ENCODE measurements around the gene EIF4B.
"Not testable (repeated sequence)": the region's sequence is repeated elsewhere in the genome, so short reads cannot be mapped to it uniquely, and the experiment has no call there.

EIF4B gene, protein sequence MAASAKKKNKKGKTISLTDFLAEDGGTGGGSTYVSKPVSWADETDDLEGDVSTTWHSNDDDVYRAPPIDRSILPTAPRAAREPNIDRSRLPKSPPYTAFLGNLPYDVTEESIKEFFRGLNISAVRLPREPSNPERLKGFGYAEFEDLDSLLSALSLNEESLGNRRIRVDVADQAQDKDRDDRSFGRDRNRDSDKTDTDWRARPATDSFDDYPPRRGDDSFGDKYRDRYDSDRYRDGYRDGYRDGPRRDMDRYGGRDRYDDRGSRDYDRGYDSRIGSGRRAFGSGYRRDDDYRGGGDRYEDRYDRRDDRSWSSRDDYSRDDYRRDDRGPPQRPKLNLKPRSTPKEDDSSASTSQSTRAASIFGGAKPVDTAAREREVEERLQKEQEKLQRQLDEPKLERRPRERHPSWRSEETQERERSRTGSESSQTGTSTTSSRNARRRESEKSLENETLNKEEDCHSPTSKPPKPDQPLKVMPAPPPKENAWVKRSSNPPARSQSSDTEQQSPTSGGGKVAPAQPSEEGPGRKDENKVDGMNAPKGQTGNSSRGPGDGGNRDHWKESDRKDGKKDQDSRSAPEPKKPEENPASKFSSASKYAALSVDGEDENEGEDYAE

GRCh38 chr12:53005986-53006809, at the start of gene EIF4B:
EIF4B (plus strand) TSS chr12:53006456; CDS start chr12:53006484, 28 bp downstream.
- DNase-seq, result peak; percentile 100

DNA sequence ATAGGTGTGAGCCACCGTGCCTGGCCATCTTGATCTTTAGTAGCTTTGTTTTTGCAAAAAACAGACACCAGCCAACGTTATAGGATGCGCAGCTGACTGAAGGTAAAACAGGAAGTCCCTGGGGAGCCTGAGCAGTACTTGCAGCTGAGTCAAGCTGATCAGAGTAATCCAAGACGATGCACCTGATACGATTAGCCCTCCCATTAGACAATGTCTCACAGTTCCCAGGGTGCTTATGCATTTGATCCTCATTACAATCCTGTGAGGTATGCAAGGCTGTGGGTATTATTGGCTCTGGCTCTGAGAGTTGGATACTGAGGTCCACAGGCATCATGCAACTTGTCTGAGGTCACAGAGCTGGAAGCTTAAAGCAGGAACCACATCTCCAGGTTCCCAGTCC, 49.3 kb upstream of the EIF4B start:
- no peak for DNase-seq

GRCh38 chr12:52964556-52965336, 41.5 kb upstream of the EIF4B start:
- no peak for DNase-seq

DNA sequence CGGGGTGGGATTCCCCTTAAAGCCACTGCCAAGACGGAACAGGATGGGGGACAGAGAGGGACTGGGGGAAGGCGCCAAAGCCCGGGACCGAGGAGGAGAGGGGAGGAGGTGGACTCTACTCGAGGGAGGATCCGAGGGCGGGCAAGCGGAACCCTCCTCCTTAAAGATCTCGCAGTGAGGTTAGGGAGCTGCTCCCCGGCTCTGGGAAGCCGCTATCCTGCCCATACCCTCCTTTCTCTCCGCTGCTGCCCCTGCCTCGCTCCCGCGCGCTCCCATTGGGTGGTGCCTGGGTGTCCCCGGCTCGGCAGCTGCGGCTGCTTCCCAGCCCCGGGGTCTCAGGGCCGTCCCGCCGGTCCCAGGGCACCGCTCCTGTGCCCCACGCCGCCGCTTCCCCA, 40.9 kb upstream of the EIF4B start:
- DNase-seq, result no peak

GRCh38 chr12:52969166-52969795, 37.0 kb upstream of the EIF4B start:
- DNase-seq, result no peak

DNA sequence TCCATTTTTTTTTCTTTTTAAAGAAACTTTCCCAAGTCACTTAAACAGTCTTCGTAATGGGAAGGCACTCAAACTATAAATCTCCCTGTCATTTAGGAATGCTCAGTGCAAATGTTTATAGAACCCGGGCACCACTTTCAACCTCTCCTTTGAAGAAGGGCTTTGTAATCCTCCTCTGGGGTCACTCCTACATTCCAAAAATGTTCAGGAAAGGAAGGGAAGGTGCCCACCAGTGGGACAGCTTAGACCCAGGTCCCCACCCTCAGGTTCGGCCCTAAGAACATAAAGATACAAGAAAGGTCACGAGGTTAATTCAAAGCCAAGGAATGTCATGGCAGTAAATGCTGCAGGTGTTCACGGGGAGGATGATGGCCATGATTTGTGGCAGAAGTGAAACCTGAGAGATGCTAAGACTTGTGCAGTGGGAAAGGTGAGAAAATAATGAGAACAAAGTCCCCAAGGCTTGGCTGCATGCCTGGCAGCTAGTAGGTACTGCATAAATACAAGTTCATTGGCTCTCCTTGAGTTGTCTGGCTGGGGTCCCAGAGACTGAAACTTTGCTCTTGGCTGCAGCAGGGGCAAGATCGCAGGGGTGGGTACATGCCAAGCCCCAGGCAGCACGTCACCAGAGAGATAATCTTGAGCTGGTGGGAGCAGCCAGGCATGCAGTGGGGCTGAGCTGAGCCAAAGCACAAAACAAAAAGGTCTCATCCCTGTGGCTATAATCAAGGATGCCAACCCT, 36.3 kb upstream of the EIF4B start:
- no peak for DNase-seq

DNA sequence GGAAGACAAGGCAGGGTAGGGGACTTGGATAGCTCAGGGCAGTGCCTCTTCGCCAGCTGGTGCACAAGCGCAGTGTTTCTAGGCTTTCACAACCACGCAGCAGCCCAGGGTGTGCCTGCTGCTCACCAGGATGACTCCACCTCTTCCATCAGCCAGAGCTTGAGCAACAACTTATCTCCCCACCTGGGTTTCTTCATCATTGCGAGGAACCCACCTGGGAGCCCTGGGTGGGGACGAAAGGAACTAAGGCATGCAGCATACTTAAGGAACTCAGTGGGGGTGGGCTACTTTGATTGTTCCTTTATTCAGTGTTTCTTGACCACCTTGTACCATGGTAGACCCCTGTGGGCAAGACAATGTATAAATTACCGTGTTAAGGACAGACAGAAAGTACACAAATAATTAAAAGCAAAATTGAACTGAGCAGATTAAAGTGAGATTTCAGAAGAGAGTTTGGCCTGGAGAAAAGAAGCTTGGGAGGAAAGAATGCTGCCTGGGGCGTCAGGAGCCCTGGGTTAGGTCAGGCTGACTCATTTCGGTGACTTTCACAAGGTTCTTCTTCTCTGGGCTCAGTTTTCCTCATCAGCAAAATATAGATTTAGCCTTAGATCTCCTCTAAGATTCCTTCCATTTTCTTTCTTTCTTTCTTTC, 34.5 kb upstream of the EIF4B start:
- peak; percentile 54 for DNase-seq

DNA sequence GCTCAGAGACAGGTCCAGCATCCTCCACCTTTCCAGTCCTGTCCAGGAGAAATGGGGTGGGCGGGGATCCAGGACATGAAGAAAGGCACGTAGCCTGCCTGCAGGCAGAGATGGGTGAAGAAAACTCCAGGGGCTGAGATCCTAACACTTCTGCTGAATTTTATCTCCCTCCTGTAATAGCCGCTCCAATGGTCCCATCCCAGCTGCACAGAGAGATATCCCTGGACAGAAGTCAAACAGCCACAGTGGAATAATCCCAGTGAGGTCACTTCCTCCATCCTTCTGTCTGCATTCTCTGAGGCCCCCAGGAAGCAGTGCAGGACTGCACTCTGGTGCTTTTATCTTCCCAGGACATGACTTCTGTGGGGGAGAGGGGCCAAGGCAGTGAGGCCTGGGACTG, 31.1 kb upstream of the EIF4B start:
- peak; percentile 55 for DNase-seq

- DNase-seq, result no peak
Measured at GRCh38 chr12:52975820-52976573, 30.3 kb upstream of the EIF4B start.

- peak; percentile 84 for DNase-seq
Measured at GRCh38 chr12:52976574-52977071, 29.6 kb upstream of the EIF4B start.

- no peak for DNase-seq
Measured at GRCh38 chr12:52977170-52977569, 29.1 kb upstream of the EIF4B start.

- DNase-seq, result no peak
Measured at GRCh38 chr12:52980096-52980649, 26.1 kb upstream of the EIF4B start.

GRCh38 chr12:52980650-52981423, 25.4 kb upstream of the EIF4B start:
- DNase-seq, result peak; percentile 89

- DNase-seq, result no peak
Measured at GRCh38 chr12:52984136-52984535, 22.1 kb upstream of the EIF4B start.

GRCh38 chr12:52988898-52989297, 17.4 kb upstream of the EIF4B start:
- no peak for DNase-seq

GRCh38 chr12:52990206-52990605, 16.1 kb upstream of the EIF4B start:
- peak; percentile 40 for DNase-seq

DNA sequence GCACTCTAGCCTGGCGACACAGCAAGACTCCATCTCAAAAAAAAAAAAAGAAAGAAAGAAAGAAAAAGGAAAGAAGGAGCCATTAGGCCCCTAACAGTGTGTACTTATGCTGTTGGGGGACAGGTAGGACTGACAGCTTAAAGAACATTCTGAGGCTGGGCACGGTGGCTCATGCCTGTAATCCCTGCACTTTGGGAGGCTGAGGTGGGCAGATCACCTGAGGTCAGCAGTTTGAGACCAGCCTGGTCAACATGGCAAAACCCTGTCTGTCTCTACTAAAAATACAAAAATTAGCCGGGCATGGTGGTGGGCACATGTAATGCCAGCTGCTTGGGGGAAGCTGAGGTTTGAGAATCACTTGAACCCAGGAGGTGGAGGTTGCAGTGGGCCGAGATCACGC, 14.0 kb upstream of the EIF4B start:
- DNase-seq, result not testable (repeated sequence)

DNA sequence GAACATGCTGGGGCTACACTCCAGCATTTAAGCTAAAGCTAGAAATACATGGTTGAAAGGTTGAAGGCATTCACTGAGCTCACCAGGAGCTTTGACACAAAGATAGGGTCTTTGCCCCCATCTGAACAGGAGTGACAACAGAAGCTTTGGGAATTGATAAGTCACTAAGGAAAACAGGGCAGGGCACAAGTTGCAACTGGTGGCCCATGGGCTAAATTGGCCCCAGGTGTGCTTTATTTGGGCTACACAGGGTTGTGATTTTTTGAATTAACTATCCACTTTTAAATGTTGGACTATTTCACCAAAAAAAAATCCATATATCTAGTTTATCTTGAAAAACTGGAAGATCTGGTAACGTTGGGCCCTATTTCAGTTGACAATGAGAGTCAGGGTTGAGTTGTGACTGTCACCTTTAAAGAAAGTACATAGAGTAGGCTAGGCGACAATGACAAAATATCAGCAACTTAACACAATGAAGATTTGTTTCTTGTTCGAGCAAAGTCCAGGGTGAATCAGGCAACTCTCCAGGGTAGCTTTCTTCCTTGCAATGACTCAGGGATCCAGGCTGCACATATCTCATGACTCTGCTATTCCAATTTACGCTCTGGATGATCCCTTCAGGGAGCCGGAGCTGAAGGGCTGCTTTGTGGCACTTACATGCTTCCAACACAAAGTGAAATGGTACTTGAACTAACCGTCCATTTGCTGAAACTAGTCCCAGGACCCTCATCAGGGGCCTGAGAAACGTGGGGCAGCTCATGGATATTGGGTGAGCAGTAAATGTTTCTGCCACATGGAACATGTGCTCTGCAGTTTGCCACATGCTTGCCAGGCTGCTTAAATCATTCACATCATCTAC, 13.3 kb upstream of the EIF4B start:
- DNase-seq, result peak; percentile 31

Data from fibroblast of upper back skin (primary cell).